MM.1S (cell line): ENCODE measurements around the gene ANAPC5.
"Not testable (repeated sequence)": the region's sequence is repeated elsewhere in the genome, so short reads cannot be mapped to it uniquely, and the experiment has no call there.

Source experiments
- DNase-seq: peaks from one replicate; pipeline ENCODE4 v3.0.0-alpha.2; 2015
- H2AFZ ChIP-seq: fragments of 300-600 bp; sonication (generic); 2 replicates; pipeline ENCODE4 v1.6.0; 2016; ENCODE audit warnings: antibody characterized with exemption, low read length
- H3F3A ChIP-seq: fragments of 300-600 bp; sonication (generic); 2 replicates; pipeline ENCODE4 v1.6.1; 2016; ENCODE audit warnings: mild to moderate bottlenecking, antibody characterized with exemption, low read length, moderate library complexity, mixed read lengths; ENCODE audit not compliant: insufficient read depth
- H3K27ac ChIP-seq: fragments of 300-600 bp; sonication (generic); 2 replicates; pipeline ENCODE4 v1.5.1; 2016; ENCODE audit warnings: mild to moderate bottlenecking, low read length
- H3K27me3 ChIP-seq: fragments of 300-600 bp; sonication (generic); replicated peaks from 2 replicates; pipeline ENCODE4 v1.6.0; 2016; ENCODE audit warnings: low read length; ENCODE audit not compliant: insufficient read depth
- H3K36me3 ChIP-seq: fragments of 300-600 bp; sonication (generic); replicated peaks from 2 replicates; pipeline ENCODE4 v1.6.1; 2016; ENCODE audit warnings: mild to moderate bottlenecking, low read length, mixed read lengths; ENCODE audit not compliant: insufficient read depth
- H3K4me1 ChIP-seq: fragments of 300-600 bp; sonication (generic); 2 replicates; pipeline ENCODE4 v1.6.1; 2016; ENCODE audit warnings: low read length, mixed read lengths
- H3K4me2 ChIP-seq: fragments of 300-600 bp; sonication (generic); 2 replicates; pipeline ENCODE4 v1.6.0; 2016; ENCODE audit warnings: low read depth, low read length
- H3K4me3 ChIP-seq: fragments of 300-600 bp; sonication (generic); 2 replicates; pipeline ENCODE4 v1.5.1; 2016; ENCODE audit warnings: low read length, mixed read lengths
- H3K79me2 ChIP-seq: fragments of 300-600 bp; sonication (generic); 2 replicates; pipeline ENCODE4 v1.6.1; 2016; ENCODE audit warnings: mixed run types, low read length, mixed read lengths
- H3K9ac ChIP-seq: fragments of 300-600 bp; sonication (generic); 2 replicates; pipeline ENCODE4 v1.6.1; 2016; ENCODE audit warnings: low read length, mixed read lengths
- H3K9me2 ChIP-seq: fragments of 300-600 bp; sonication (generic); replicated peaks from 2 replicates; pipeline ENCODE4 v1.6.1; 2016; ENCODE audit warnings: mild to moderate bottlenecking, low read length, mixed read lengths; ENCODE audit not compliant: insufficient read depth
- H3K9me3 ChIP-seq: fragments of 300-600 bp; sonication (generic); replicated peaks from 2 replicates; pipeline ENCODE4 v1.6.1; 2016; ENCODE audit warnings: mild to moderate bottlenecking, low read length, mixed read lengths; ENCODE audit not compliant: insufficient read depth
- H4K20me1 ChIP-seq: fragments of 300-600 bp; sonication (generic); 2 replicates; pipeline ENCODE4 v1.6.1; 2016; ENCODE audit warnings: mild to moderate bottlenecking, low read length, moderate library complexity, mixed read lengths; ENCODE audit not compliant: insufficient read depth
- CTCF ChIP-seq: fragments of 300-600 bp; sonication (generic); IDR thresholded peaks from 2 replicates; pipeline ENCODE4 v1.5.1; 2016; ENCODE audit warnings: antibody characterized with exemption, low read length, mixed read lengths
- EZH2 ChIP-seq: fragments of 300-600 bp; sonication (generic); optimal IDR thresholded peaks from 2 replicates; pipeline ENCODE3; 2017; ENCODE audit warnings: low read depth, mild to moderate bottlenecking, antibody characterized with exemption, low read length, mixed read lengths
- EZH2phosphoT487 ChIP-seq: fragments of 300-600 bp; sonication (generic); IDR thresholded peaks from 2 replicates; pipeline ENCODE4 v1.6.1; 2018; ENCODE audit warnings: antibody characterized with exemption, low read length

The ANAPC5 gene

GRCh38 chr12:121378736-121379135 lies 26.5 kb upstream of the ANAPC5 start:
- H3K79me2 ChIP-seq = no peaks in the 10 kb centered on the region
- no peak overlapping the region for H3K4me3 ChIP-seq
- H3K9ac ChIP-seq = no peak overlapping the region
- H3K4me2 ChIP-seq = no peak overlapping the region
- no peak for DNase-seq
- H3K9me2 ChIP-seq = no peaks in the 10 kb centered on the region
- TF ChIP-seq EZH2phosphoT487 (no peak), CTCF (no peak), EZH2 (no peak)
- H3F3A ChIP-seq = no peaks in the 10 kb centered on the region
- H3K9me3 ChIP-seq = no peaks in the 10 kb centered on the region
- no peaks in the 10 kb centered on the region for H3K4me1 ChIP-seq
- no peaks in the 10 kb centered on the region for H3K36me3 ChIP-seq
- H4K20me1 ChIP-seq = no peaks in the 10 kb centered on the region
- H3K27ac ChIP-seq = no peak overlapping the region
- H3K27me3 ChIP-seq = no peaks in the 10 kb centered on the region
- H2AFZ ChIP-seq = no peak overlapping the region

DNA sequence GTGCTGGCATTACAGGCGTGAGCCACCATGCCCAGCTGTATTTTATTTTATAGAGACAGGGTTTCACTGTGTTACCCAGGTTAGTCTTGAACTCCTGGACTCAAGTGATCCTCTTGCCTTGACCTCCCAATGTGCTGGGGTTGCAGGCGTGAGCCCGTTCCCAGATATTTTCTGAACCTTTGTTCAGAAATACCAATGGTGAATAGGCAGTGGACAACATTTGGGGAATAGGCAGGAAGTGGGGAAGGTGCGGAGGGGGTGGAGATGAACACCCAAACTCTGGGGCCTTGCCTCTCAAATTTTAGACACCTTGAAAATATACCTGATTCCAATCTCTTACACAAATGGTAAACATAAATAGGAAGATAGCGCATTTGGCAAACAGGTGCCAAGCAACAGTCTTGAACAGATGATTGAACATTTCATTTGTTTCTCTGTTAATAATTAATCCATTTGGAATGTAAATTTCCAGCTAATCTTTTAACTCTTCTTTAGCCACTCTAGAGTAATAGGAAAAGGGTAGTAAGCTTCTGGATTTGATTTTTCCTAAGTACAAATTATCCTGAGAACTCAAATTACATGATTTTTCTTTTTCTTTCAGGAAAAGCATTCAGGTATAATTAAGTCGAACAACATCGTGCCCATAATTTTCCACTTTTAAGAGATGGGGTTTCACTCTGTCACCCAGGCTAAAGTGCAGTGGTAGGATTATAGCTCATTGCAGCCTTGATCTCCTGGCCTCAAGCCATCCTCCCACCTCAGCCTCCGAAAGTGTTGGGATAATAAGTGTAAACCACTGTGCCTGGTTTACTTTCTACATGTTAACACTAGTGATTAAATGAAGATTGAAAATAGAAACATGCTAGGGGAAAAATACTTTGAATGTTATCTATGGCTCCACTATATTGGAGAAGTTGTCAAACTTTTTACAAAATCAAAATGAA lies 24.8 kb upstream of the ANAPC5 start:
- no peaks in the 10 kb centered on the region for H3K36me3 ChIP-seq
- no peak overlapping the region for H3K4me2 ChIP-seq
- no peaks in the 10 kb centered on the region for H3F3A ChIP-seq
- no peak overlapping the region for H3K4me3 ChIP-seq
- no peak overlapping the region for H2AFZ ChIP-seq
- H3K9me3 ChIP-seq = no peaks in the 10 kb centered on the region
- TF ChIP-seq CTCF (no peak), EZH2 (no peak), EZH2phosphoT487 (no peak)
- no peak overlapping the region for H3K27ac ChIP-seq
- no peak overlapping the region for H3K9ac ChIP-seq
- no peaks in the 10 kb centered on the region for H4K20me1 ChIP-seq
- H3K4me1 ChIP-seq = no peaks in the 10 kb centered on the region
- DNase-seq = no peak
- no peaks in the 10 kb centered on the region for H3K79me2 ChIP-seq
- H3K27me3 ChIP-seq = no peaks in the 10 kb centered on the region
- H3K9me2 ChIP-seq = no peaks in the 10 kb centered on the region

- H4K20me1 ChIP-seq, H3K4me3 ChIP-seq, H3K27me3 ChIP-seq, H2AFZ ChIP-seq, H3K36me3 ChIP-seq, H3K4me2 ChIP-seq, H3K79me2 ChIP-seq, DNase-seq, H3K9me2 ChIP-seq, H3K9me3 ChIP-seq, H3K27ac ChIP-seq, H3K4me1 ChIP-seq, H3K9ac ChIP-seq, H3F3A ChIP-seq: not testable (repeated sequence)
Observed at GRCh38 chr12:121374945-121375584, 22.9 kb upstream of the ANAPC5 start.

DNA sequence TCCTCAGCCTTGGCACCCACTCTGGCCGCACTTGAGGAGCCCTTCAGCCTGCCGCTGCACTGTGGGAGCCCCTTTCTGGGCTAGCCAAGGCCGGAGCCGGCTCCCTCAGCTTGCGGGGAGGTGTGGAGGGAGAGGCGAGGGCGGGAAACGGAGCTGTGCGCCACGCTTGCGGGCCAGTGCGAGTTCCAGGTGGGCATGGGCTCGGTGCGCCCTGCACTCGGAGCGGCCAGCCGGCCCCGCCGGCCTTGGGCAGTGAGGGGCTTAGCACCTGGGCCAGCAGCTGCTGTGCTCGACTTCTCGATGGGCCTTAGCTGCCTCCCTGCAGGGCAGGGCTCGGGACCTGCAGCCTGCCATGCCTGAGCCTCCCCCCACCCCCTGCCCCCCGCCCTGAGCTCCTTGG lies 22.1 kb upstream of the ANAPC5 start:
- H3K36me3 ChIP-seq, H2AFZ ChIP-seq, H3K9ac ChIP-seq, H3K4me2 ChIP-seq, H3K9me3 ChIP-seq, H3K4me1 ChIP-seq, H3K9me2 ChIP-seq, H4K20me1 ChIP-seq, H3K27ac ChIP-seq, DNase-seq, H3K4me3 ChIP-seq, H3K79me2 ChIP-seq, H3K27me3 ChIP-seq, H3F3A ChIP-seq: not testable (repeated sequence)
